K562 (cell line): ENCODE measurements around the gene RASSF7. TPM values are rescaled to one million over a fixed set of nuclear protein-coding genes. Genes with fewer than 3 reads are reported as not detected.
A peak's percentile ranks its signal among the peaks of the same experiment; 100 is the strongest.

Source experiments
- CBX1 ChIP-seq: sonication (generic); IDR thresholded peaks from 2 replicates; pipeline ENCODE4 v1.6.1; 2016; ENCODE audit warnings: antibody characterized with exemption, low read depth, mild to moderate bottlenecking
- CLOCK ChIP-seq: fragments of 250-450 bp; sonication (Bioruptor Pico); IDR thresholded peaks from 2 replicates; pipeline ENCODE4 v1.4.0; 2020; ENCODE audit warnings: mild to moderate bottlenecking, moderate library complexity, borderline replicate concordance
- CREB3L1 ChIP-seq: fragments of 450-650 bp; IDR thresholded peaks from 2 replicates; pipeline ENCODE4 v1.6.1; 2014; ENCODE audit warnings: low read depth, mild to moderate bottlenecking, moderate library complexity, borderline replicate concordance
- CXXC5 ChIP-seq: fragments of 250-450 bp; sonication (Bioruptor Pico); IDR thresholded peaks from 2 replicates; pipeline ENCODE4 v1.8.0; 2022; ENCODE audit warnings: inconsistent platforms, mild to moderate bottlenecking, moderate library complexity
- DNMT1 ChIP-seq: fragments of 450-650 bp; IDR thresholded peaks from 2 replicates; pipeline ENCODE4 v1.6.1; 2016; ENCODE audit warnings: antibody characterized with exemption, mild to moderate bottlenecking
- FIP1L1 ChIP-seq: fragments of 200-400 bp; formaldehyde crosslinking; IDR thresholded peaks from 2 replicates; pipeline ENCODE4 v1.6.1; 2018; ENCODE audit warnings: mild to moderate bottlenecking, low read depth, low read length; ENCODE audit not compliant: poor library complexity, severe bottlenecking
- GATAD2B ChIP-seq: fragments of 450-650 bp; IDR thresholded peaks from 2 replicates; pipeline ENCODE4 v1.6.1; 2017; ENCODE audit warnings: mild to moderate bottlenecking, borderline replicate concordance
- HCFC1 ChIP-seq: IDR thresholded peaks from 2 replicates; pipeline ENCODE4 v1.6.1; 2012; ENCODE audit warnings: low read depth, low read length, improper control_type of control experiment
- NRF1 ChIP-seq, 2 experiments: fragments of 450-650 bp; IDR thresholded peaks in 1 of 2; conservative IDR thresholded peaks in 1 of 2; 2 replicates each; pipeline ENCODE4 v1.6.1; 2014; ENCODE audit warnings: mild to moderate bottlenecking in 2 of 2
- PHF8 ChIP-seq: fragments of 200-600 bp; sonication (generic); IDR thresholded peaks from 2 replicates; pipeline ENCODE4 v1.6.1; 2012; ENCODE audit warnings: mixed run types, mild to moderate bottlenecking, inconsistent platforms, low read length, moderate library complexity, borderline replicate concordance
- RBFOX2 ChIP-seq: fragments of 200-400 bp; formaldehyde crosslinking; IDR thresholded peaks from 2 replicates; pipeline ENCODE4 v1.6.1; 2017; ENCODE audit warnings: low read depth, mild to moderate bottlenecking, low read length, moderate library complexity
- RBM22 ChIP-seq: fragments of 200-400 bp; formaldehyde crosslinking; IDR thresholded peaks from 2 replicates; pipeline ENCODE4 v1.6.1; 2018; ENCODE audit warnings: low read length, low read depth; ENCODE audit not compliant: poor library complexity, severe bottlenecking
- TBP ChIP-seq: optimal IDR thresholded peaks from 2 replicates; pipeline ENCODE3; 2011; ENCODE audit warnings: low read depth, low read length, improper control_type of control experiment
- TEAD4 ChIP-seq, 2 experiments: sonication (generic) in 1 of 2; formaldehyde crosslinking in 1 of 2; IDR thresholded peaks; 2 replicates each; pipeline versions ENCODE4 v1.6.1 to v1.8.0; 2012 to 2022; ENCODE audit warnings: borderline replicate concordance in 1 of 2, inconsistent platforms in 1 of 2, low read length in 1 of 2, mild to moderate bottlenecking in 1 of 2, missing genetic modification reagents in 1 of 2
- U2AF1 ChIP-seq: fragments of 200-400 bp; formaldehyde crosslinking; optimal IDR thresholded peaks from 2 replicates; pipeline ENCODE3; 2017; ENCODE audit warnings: mild to moderate bottlenecking, low read depth, low read length, moderate library complexity
- YY1 ChIP-seq, 3 experiments: IDR thresholded peaks; 2 replicates each; pipeline ENCODE4 v1.6.1; 2011; ENCODE audit warnings: low read length in 2 of 3, mild to moderate bottlenecking in 2 of 3, moderate library complexity in 2 of 3, borderline replicate concordance in 1 of 3, control low read depth in 1 of 3, low read depth in 1 of 3; ENCODE audit not compliant: insufficient read depth in 3 of 3, insufficient replicate concordance in 2 of 3, control insufficient read depth in 1 of 3, insufficient read length in 1 of 3; ENCODE audit errors: extremely low read depth in 1 of 3
- ZBTB43 ChIP-seq: sonication (generic); formaldehyde crosslinking; IDR thresholded peaks from 2 replicates; pipeline ENCODE4 v1.8.0; 2023; ENCODE audit warnings: mild to moderate bottlenecking, missing genetic modification reagents
- ZNF133 ChIP-seq: fragments of 250-450 bp; sonication (Bioruptor Pico); IDR thresholded peaks from 2 replicates; pipeline ENCODE4 v1.4.0; 2020; ENCODE audit warnings: mild to moderate bottlenecking
- ZNF174 ChIP-seq: fragments of 250-450 bp; sonication (Bioruptor Pico); IDR thresholded peaks from 2 replicates; pipeline ENCODE4 v1.4.0; 2020; ENCODE audit warnings: mild to moderate bottlenecking
- ZNF384 ChIP-seq: IDR thresholded peaks from 2 replicates; pipeline ENCODE4 v1.6.1; 2012; ENCODE audit warnings: low read depth, low read length, improper control_type of control experiment
- ZNF644 ChIP-seq: fragments of 200-800 bp; sonication (Bioruptor generic); IDR thresholded peaks from 2 replicates; pipeline ENCODE4 v1.6.1; 2016; ENCODE audit warnings: low read depth, missing genetic modification characterization, missing compliant biosample characterization
- polyA plus RNA-seq, 8 experiments: library from polyadenylated mRNA; depleted of rRNA in 4 of 8; stranded (reverse) in 5 of 8; unstranded in 3 of 8; fragments of >200 nt; fragmentation: Nextera tagmentation in 2 of 8; fragmentation: Illumina TruSeq in 1 of 8; extraction: Ambion mirVana in 2 of 8; extraction: Trizol in 1 of 8; gene quantifications; 2 replicates each; pipeline versions ENCODE4 v1.2.1 to v1.2.3, GENCODE V29; 2011 to 2014; ENCODE audit warnings: inconsistent platforms in 1 of 8, missing spikeins in 1 of 8
- total RNA-seq, 7 experiments: library from RNA; depleted of rRNA in 6 of 7; stranded (reverse); fragments of >200 nt in 6 of 7; fragmentation: Illumina TruSeq in 2 of 7; extraction: Trizol in 2 of 7; gene quantifications; 2 replicates each; pipeline versions ENCODE4 v1.2.1 to v1.2.3, GENCODE V29; 2011 to 2021; ENCODE audit warnings: low replicate concordance in 1 of 7

Gene RASSF7
- total and polyA plus RNA-seq, 9 of the 15 experiments (the other 6 are each of a cell fraction or from before 2014, with no cell fraction given) = 0.41 to 45.2 (median 18.6) TPM

- no peak; the same call in 1 of the 2 replicates for TF ChIP-seq CREB3L1
- TF ChIP-seq TEAD4 (IDR thresholded peaks at IDR 0.05; ENCODE audit: low read length) = no peak
- no peak for TF ChIP-seq TEAD4 (CRISPR knock-in tag; IDR thresholded peaks at IDR 0.05; ENCODE audit: borderline replicate concordance)
- no peak; the same call in none of the 2 replicates for TF ChIP-seq CBX1
- no peak for TF ChIP-seq ZNF174
- peak; percentile 90 for TF ChIP-seq CXXC5 (CRISPR knock-in tag)
- TF ChIP-seq DNMT1 = no peak
- peak in 1 of 3 experiments; percentile 46 for TF ChIP-seq YY1 (IDR thresholded peaks at IDR 0.05; ENCODE audit: borderline replicate concordance in 1 of 3, control insufficient read depth in 1 of 3, extremely low read depth in 1 of 3, insufficient read depth in 3 of 3, insufficient read length in 1 of 3, insufficient replicate concordance in 2 of 3, low read depth in 1 of 3, low read length in 2 of 3)
- no peak for TF ChIP-seq PHF8
- TF ChIP-seq ZNF644 (tag) = no peak
- no peak for TF ChIP-seq ZBTB43 (CRISPR knock-in tag)
- peak; percentile 66 for TF ChIP-seq TBP
- no peak for TF ChIP-seq U2AF1
- peak; percentile 68 for TF ChIP-seq RBFOX2
- TF ChIP-seq ZNF384 = no peak
- TF ChIP-seq ZNF133 (CRISPR knock-in tag) = no peak
- peak; percentile 100 for TF ChIP-seq RBM22
- TF ChIP-seq NRF1 (conservative IDR thresholded peaks at IDR 0.05 in 1 of 2, IDR thresholded peaks at IDR 0.05 in 1 of 2) = peak; percentile 45 to 64; a peak in 3 of 4 replicates
- TF ChIP-seq FIP1L1 = peak; percentile 84
- peak; percentile 84 for TF ChIP-seq GATAD2B
- peak; percentile 92 for TF ChIP-seq CLOCK (CRISPR knock-in tag)
- no peak; the same call in 1 of the 2 replicates for TF ChIP-seq HCFC1
Measured at GRCh38 chr11:536841-537621, 23.7 kb upstream of the RASSF7 start, which contains the start of gene LRRC56 (continued).
